Measurements from ENCODE around the gene COL15A1. TPM values are rescaled to one million over a fixed set of nuclear protein-coding genes. Genes with fewer than 3 reads are reported as not detected.

The COL15A1 gene
- total RNA-seq, 1 experiment from 2014 or later, result 0.04 TPM

- TF ChIP-seq EZH2 (IDR thresholded peaks at IDR 0.05; ENCODE audit: borderline replicate concordance, low read depth, low read length, poor library complexity, severe bottlenecking) (no peak), CTCF (conservative IDR thresholded peaks at IDR 0.05; ENCODE audit: low read depth, low read length) (no peak)
- intact Hi-C loops (cut with micrococcal nuclease; ENCODE audit: unreplicated experiment), result no loop called here
- H3K4me1 ChIP-seq (ENCODE audit: insufficient read depth, low read length, poor library complexity, severe bottlenecking), result no peaks in the 10 kb centered on the region
- no peaks in the 10 kb centered on the region for H3K27me3 ChIP-seq (replicated peaks; ENCODE audit: insufficient read depth, low read depth, low read length, poor library complexity)
- BruUV-seq (replicated peaks), result no TSS peak
- no peaks in the 10 kb centered on the region for H3K36me3 ChIP-seq (ENCODE audit: insufficient read depth, low read length, poor library complexity, severe bottlenecking)
- ChIA-PET POLR2A (ENCODE audit: low non-redundant PET) (no interaction called here), CTCF (interaction anchor here (0.6 kb wide), 1 partner anchor 77 kb away, joined by 3 read pairs; no protein-coding TSS in a partner anchor)
- no peak overlapping the region for H3K4me3 ChIP-seq (ENCODE audit: low read depth, low read length, poor library complexity, severe bottlenecking)
- no peak overlapping the region for H3K27ac ChIP-seq (ENCODE audit: low read depth, low read length, poor library complexity, severe bottlenecking)
- no peak for DNase-seq (ENCODE audit: low spot score)
- H3K9me3 ChIP-seq (ENCODE audit: low read depth, low read length, poor library complexity, severe bottlenecking), result no peaks in the 10 kb centered on the region
These were observed 20.8 kb upstream of the COL15A1 start for GRCh38 chr9:98922721-98923435.

GRCh38 chr9:98923451-98924123 lies 20.1 kb upstream of the COL15A1 start:
- no TSS peak for BruUV-seq (replicated peaks)
- no peak for DNase-seq (ENCODE audit: low spot score)
- no peaks in the 10 kb centered on the region for H3K36me3 ChIP-seq (ENCODE audit: insufficient read depth, low read length, poor library complexity, severe bottlenecking)
- H3K27me3 ChIP-seq (replicated peaks; ENCODE audit: insufficient read depth, low read depth, low read length, poor library complexity), result no peaks in the 10 kb centered on the region
- POLR2A ChIA-PET (ENCODE audit: low non-redundant PET), result no interaction called here
- no peak overlapping the region for H3K27ac ChIP-seq (ENCODE audit: low read depth, low read length, poor library complexity, severe bottlenecking)
- no peaks in the 10 kb centered on the region for H3K9me3 ChIP-seq (ENCODE audit: low read depth, low read length, poor library complexity, severe bottlenecking)
- CTCF ChIA-PET, result no interaction called here
- intact Hi-C loops (cut with micrococcal nuclease; ENCODE audit: unreplicated experiment), result no loop called here
- H3K4me3 ChIP-seq (ENCODE audit: low read depth, low read length, poor library complexity, severe bottlenecking), result no peak overlapping the region
- TF ChIP-seq EZH2 (IDR thresholded peaks at IDR 0.05; ENCODE audit: borderline replicate concordance, low read depth, low read length, poor library complexity, severe bottlenecking), result no peak
- no peak for TF ChIP-seq CTCF (conservative IDR thresholded peaks at IDR 0.05; ENCODE audit: low read depth, low read length)
- no peaks in the 10 kb centered on the region for H3K4me1 ChIP-seq (ENCODE audit: insufficient read depth, low read length, poor library complexity, severe bottlenecking)

GRCh38 chr9:98924946-98925820 lies 18.5 kb upstream of the COL15A1 start:
- H3K27me3 ChIP-seq (replicated peaks; ENCODE audit: insufficient read depth, low read depth, low read length, poor library complexity), result no peaks in the 10 kb centered on the region
- no peaks in the 10 kb centered on the region for H3K9me3 ChIP-seq (ENCODE audit: low read depth, low read length, poor library complexity, severe bottlenecking)
- no peak for DNase-seq (ENCODE audit: low spot score)
- CTCF ChIA-PET, result no interaction called here
- POLR2A ChIA-PET (ENCODE audit: low non-redundant PET), result no interaction called here
- H3K4me3 ChIP-seq (ENCODE audit: low read depth, low read length, poor library complexity, severe bottlenecking), result no peak overlapping the region
- H3K27ac ChIP-seq (ENCODE audit: low read depth, low read length, poor library complexity, severe bottlenecking), result no peak overlapping the region
- no peaks in the 10 kb centered on the region for H3K36me3 ChIP-seq (ENCODE audit: insufficient read depth, low read length, poor library complexity, severe bottlenecking)
- no peaks in the 10 kb centered on the region for H3K4me1 ChIP-seq (ENCODE audit: insufficient read depth, low read length, poor library complexity, severe bottlenecking)
- intact Hi-C loops (cut with micrococcal nuclease; ENCODE audit: unreplicated experiment), result no loop called here
- no peak for TF ChIP-seq CTCF (conservative IDR thresholded peaks at IDR 0.05; ENCODE audit: low read depth, low read length)
- no peak for TF ChIP-seq EZH2 (IDR thresholded peaks at IDR 0.05; ENCODE audit: borderline replicate concordance, low read depth, low read length, poor library complexity, severe bottlenecking)
- BruUV-seq (replicated peaks), result no TSS peak

All from A673 (cell line).